ENCODE measurements around the gene HOMER2.

The HOMER2 gene

DNA sequence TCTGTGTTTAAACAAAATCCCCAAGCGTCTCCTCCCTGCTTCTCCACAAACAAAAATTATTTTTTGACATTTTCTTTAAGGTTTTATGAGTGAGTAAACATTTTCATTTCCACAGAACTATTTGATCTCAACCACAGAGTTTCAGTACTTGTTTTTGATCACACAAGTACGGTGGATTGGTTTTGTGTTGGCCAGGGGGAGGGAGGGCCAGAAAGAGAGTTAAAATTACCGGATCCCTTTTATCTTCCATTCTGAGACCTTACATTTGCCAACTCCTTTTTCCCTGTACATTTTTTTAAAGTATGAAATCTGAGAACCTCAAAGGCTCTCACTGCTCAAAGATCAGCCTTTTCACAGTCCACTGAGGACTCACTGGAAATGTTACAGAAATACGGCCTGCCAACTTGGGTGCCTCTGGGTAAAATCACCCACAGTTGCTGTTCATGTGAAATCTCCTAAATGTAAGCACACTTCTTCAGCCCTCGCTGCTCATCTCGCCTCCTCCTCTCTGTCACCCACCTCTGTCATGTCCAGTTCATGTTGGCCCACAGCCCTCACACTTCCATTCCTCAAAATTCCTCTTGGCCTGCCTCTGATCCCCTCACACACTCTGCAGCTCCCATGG, 1.7 kb downstream of the HOMER2 start:
- TF ChIP-seq, protein P1, sequence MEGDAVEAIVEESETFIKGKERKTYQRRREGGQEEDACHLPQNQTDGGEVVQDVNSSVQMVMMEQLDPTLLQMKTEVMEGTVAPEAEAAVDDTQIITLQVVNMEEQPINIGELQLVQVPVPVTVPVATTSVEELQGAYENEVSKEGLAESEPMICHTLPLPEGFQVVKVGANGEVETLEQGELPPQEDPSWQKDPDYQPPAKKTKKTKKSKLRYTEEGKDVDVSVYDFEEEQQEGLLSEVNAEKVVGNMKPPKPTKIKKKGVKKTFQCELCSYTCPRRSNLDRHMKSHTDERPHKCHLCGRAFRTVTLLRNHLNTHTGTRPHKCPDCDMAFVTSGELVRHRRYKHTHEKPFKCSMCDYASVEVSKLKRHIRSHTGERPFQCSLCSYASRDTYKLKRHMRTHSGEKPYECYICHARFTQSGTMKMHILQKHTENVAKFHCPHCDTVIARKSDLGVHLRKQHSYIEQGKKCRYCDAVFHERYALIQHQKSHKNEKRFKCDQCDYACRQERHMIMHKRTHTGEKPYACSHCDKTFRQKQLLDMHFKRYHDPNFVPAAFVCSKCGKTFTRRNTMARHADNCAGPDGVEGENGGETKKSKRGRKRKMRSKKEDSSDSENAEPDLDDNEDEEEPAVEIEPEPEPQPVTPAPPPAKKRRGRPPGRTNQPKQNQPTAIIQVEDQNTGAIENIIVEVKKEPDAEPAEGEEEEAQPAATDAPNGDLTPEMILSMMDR (IDR thresholded peaks at IDR 0.05), result no peak
- TF ChIP-seq ZFX (IDR thresholded peaks at IDR 0.05; ENCODE audit: borderline replicate concordance), result no peak
- no peak overlapping the region for H3K27ac ChIP-seq

DNA sequence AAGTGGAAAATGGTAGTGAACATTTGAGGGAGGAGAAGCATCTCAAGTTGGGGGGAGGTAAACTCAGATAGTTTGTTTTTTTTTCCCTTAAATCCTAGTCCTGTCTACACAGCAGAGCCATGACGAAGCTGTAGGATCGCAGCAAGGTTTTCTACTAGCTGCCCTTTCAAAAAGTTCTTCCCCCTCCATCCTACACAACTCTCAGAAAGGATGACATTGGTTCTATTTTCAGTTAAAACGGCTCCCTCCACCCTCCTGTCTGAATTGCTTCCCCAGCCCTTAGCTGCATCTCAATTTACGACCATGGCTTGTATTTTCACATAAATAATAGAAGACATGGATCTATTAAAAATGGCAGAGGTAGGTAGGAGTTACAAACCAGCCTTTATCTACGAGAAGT, 2.2 kb downstream of the HOMER2 start:
- TF ChIP-seq, protein P1 (IDR thresholded peaks at IDR 0.05), result no peak
- no peak for TF ChIP-seq ZFX (IDR thresholded peaks at IDR 0.05; ENCODE audit: borderline replicate concordance)
- H3K27ac ChIP-seq, result no peak overlapping the region

DNA sequence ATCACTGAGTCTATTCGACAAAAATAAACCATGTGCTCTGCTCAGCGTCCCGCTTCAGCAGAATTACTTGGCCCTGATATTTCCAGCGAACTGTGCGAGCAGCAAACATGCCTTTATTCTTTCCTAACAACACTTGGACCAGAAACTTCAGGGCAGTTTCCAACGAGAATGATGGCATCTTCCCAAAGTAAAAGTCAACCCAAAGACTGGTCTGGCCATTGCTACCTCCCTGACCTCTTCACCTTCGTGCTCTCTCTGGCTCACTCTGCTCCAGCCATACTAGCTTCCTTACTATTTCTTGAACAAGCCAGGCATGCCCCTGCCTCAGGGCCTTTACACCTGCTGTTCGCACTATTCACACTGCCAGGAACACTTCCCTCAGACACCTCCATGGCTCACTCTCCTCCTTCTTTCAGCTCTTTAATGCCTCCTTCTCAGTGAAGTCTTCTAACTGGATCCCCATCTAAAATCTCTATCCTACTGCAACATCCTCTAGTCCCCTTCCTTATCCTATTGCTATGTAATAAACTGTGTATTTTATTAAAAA, 6.3 kb downstream of the HOMER2 start:
- TF ChIP-seq, protein P1 (IDR thresholded peaks at IDR 0.05), result no peak
- TF ChIP-seq ZFX (IDR thresholded peaks at IDR 0.05; ENCODE audit: borderline replicate concordance), result no peak
- H3K27ac ChIP-seq, result no peak overlapping the region

DNA sequence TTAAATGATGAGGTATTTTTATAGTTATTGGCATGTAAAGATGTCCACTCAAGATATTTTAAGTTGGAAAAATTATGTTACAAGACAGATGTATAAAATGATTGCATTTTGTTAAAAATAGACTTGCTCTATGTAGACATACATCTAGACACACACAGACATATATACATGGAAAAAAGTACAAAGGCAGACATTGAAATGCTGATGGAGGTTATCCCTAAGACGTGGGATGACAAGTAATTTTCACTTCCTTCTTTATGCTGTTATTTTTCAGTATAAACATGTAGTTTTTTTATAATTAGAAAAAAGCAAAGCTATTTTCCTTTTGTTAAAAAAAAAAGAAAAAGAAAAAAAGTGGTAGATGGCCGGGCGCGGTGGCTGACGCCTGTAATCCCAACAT, 7.2 kb downstream of the HOMER2 start:
- H3K27ac ChIP-seq, result no peak overlapping the region
- TF ChIP-seq, protein P1 (IDR thresholded peaks at IDR 0.05), result no peak
- TF ChIP-seq ZFX (IDR thresholded peaks at IDR 0.05; ENCODE audit: borderline replicate concordance), result no peak

DNA sequence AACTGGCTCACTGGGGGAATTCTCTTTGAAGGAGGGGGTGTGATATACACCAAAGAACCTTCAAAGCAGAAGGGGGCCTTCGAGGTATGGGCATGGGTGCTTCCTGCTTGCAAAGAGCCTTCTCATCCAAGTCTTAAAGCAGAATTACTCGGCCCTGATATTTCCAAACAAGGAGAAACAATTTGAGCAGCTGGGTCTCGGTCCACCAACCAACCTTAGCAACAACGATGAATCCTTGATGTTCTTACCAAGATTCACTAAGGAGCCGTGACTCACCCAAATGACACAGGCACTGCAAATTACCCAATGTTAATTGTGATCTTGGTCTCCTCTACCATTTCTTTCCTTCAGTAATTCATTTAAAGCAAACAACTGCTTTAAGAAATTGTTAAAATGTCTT, 7.7 kb downstream of the HOMER2 start:
- no peak overlapping the region for H3K27ac ChIP-seq

DNA sequence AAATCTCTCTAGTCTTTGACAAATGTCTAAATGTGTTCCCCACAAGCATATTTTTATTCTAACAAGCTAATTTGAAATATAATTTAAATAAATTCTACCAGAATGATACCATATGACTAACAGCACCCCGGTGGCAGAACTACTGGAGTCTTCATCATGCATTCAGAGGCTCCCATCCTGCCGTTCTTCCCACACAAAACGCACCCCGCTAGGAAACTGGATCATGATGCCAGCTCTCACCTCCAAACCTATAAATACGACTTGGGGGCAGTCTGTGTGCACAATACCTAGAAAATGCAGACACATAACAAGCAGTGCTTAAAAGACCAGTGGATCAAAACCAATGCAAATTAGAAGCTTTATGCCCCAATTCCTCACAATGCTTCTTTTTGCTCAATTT, 8.5 kb downstream of the HOMER2 start:
- H3K27ac ChIP-seq, result no peak overlapping the region
- TF ChIP-seq, protein P1 (IDR thresholded peaks at IDR 0.05), result no peak
- no peak for TF ChIP-seq ZFX (IDR thresholded peaks at IDR 0.05; ENCODE audit: borderline replicate concordance)

More for the DNA sequence above, 7.7 kb downstream of the HOMER2 start:
- TF ChIP-seq, protein P1 (IDR thresholded peaks at IDR 0.05), result no peak
- TF ChIP-seq ZFX (IDR thresholded peaks at IDR 0.05; ENCODE audit: borderline replicate concordance), result no peak

DNA sequence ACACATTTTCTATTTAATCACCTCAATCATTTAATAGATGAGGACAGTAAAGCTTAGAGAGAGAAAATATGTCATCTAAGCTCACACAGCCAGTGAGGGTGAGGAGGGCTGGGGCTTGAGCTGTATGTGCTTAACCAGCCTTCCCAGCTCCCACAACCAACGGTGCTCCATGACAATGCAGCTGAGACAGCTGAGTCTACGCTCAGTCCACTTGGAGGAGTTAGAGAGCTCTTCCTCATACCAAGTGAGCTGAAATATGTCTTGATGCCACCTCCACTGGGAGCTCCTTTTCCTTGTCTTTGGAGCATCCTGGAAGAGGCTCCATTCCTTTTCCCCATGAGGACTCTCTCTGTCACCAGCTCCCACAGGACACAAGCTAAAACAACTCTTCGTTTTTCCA, 9.3 kb downstream of the HOMER2 start:
- TF ChIP-seq ZFX (IDR thresholded peaks at IDR 0.05; ENCODE audit: borderline replicate concordance), result no peak
- TF ChIP-seq, protein P1 (IDR thresholded peaks at IDR 0.05), result peak; percentile 27; the same call in 1 of the 2 replicates
- H3K27ac ChIP-seq, result peak overlapping the region; percentile 48
